ENCODE data around the gene DNMT3A.

GRCh38 chr2:25198209-25198525 lies 143.6 kb downstream of the DNMT3A start:
- TF ChIP-seq EZH2 (IDR thresholded peaks at IDR 0.05; ENCODE audit: insufficient read depth, poor library complexity, severe bottlenecking): no peak
- no peak for TF ChIP-seq EZH2phosphoT487 (IDR thresholded peaks at IDR 0.05; ENCODE audit: insufficient read depth, low read depth)
